ENCODE results near the gene CENPT.

The CENPT gene, protein sequence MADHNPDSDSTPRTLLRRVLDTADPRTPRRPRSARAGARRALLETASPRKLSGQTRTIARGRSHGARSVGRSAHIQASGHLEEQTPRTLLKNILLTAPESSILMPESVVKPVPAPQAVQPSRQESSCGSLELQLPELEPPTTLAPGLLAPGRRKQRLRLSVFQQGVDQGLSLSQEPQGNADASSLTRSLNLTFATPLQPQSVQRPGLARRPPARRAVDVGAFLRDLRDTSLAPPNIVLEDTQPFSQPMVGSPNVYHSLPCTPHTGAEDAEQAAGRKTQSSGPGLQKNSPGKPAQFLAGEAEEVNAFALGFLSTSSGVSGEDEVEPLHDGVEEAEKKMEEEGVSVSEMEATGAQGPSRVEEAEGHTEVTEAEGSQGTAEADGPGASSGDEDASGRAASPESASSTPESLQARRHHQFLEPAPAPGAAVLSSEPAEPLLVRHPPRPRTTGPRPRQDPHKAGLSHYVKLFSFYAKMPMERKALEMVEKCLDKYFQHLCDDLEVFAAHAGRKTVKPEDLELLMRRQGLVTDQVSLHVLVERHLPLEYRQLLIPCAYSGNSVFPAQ

DNA sequence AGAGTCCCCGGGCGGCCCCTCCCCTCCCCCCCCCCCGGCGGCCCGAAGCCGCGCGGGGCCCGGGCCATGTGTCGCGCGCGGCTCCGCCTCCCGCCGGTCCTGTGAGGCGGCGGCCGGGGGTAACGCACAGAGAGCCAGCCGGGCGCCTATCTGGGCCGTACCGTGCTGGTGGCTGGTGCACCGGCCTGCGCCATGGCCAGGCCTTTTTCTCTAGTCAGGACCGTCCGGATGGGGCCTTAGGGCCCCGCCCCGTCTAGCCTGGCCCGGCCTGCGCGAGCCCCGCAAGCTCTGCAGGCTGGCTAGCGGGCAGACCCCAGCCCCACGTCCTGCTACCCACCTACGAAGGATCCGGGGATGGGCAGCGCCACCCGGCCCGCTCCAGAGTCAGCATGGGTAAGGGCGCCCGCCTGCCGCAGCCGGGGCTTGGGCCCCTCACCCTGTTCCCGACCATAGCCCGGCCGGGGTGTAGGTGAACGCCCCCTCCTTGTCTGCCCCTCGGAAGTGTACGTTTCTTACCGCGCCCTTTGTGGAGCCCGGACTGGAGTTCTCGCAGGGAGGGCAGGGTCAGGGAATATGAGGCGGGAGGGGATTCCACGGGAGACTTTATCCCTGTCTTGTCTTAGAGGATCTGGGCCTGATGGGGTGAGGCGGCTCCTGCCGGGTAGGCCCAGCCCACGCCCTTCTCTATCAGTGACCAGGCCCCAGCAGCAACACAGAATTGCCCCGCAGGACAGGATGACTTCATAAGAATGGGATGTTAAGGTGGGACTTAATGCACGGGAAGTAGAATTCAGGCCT is at the start of gene CENPT:
Gene CENPT, minus strand, starts transcription at position 630 of the 798 bp plus-strand sequence. CDS start 13,834 bp downstream, outside the sequence.
- peaks cover 5% of the 10 kb centered on the region; the same call in 1 of the 2 replicates for H3K4me1 ChIP-seq (ENCODE audit: control insufficient read depth, insufficient read depth, low read length)
- no peaks in the 10 kb centered on the region for H3K36me3 ChIP-seq (ENCODE audit: control insufficient read depth, insufficient read depth, low read length)
- no peaks in the 10 kb centered on the region for H3K9me3 ChIP-seq (ENCODE audit: control insufficient read depth, insufficient read depth, low read length)
- H3K27me3 ChIP-seq (ENCODE audit: control insufficient read depth, insufficient read depth, low read length), result no peaks in the 10 kb centered on the region
- H3K4me3 ChIP-seq (ENCODE audit: low read length), result peak within 1 kb of the TSS; percentile 84
- no peak for DNase-seq (ENCODE audit: low read depth, low spot score)
- no CpG with 5 or more reads among the region's 62 CpGs for WGBS (ENCODE audit: insufficient coverage, insufficient read length)
- no peak within 1 kb of the TSS for H3K27ac ChIP-seq (ENCODE audit: low read length)

- no peak for DNase-seq (ENCODE audit: low read depth, low spot score)
- WGBS (ENCODE audit: insufficient coverage, insufficient read length), result no CpG with 5 or more reads among the region's 3 CpGs
These were observed 49.7 kb upstream of the CENPT start for GRCh38 chr16:67897231-67897630.

GRCh38 chr16:67893743-67894399 is 46.4 kb upstream of the CENPT start:
- WGBS (ENCODE audit: insufficient coverage, insufficient read length), result no CpG with 5 or more reads among the region's 14 CpGs
- Histone ChIP-seq H3K4me1 (ENCODE audit: control insufficient read depth, insufficient read depth, low read length) (no peaks in the 10 kb centered on the region), H3K4me3 (ENCODE audit: low read length) (peak overlapping the region; percentile 94), H3K27me3 (ENCODE audit: control insufficient read depth, insufficient read depth, low read length) (no peaks in the 10 kb centered on the region), H3K9me3 (ENCODE audit: control insufficient read depth, insufficient read depth, low read length) (no peaks in the 10 kb centered on the region), H3K27ac (ENCODE audit: low read length) (no peak overlapping the region), H3K36me3 (ENCODE audit: control insufficient read depth, insufficient read depth, low read length) (no peaks in the 10 kb centered on the region)
- no peak for DNase-seq (ENCODE audit: low read depth, low spot score)

More at GRCh38 chr16:67897231-67897630, 49.7 kb upstream of the CENPT start:
- no peaks in the 10 kb centered on the region for H3K27me3 ChIP-seq (ENCODE audit: control insufficient read depth, insufficient read depth, low read length)
- no peak overlapping the region for H3K27ac ChIP-seq (ENCODE audit: low read length)
- no peak overlapping the region for H3K4me3 ChIP-seq (ENCODE audit: low read length)
- H3K36me3 ChIP-seq (ENCODE audit: control insufficient read depth, insufficient read depth, low read length), result no peaks in the 10 kb centered on the region
- H3K9me3 ChIP-seq (ENCODE audit: control insufficient read depth, insufficient read depth, low read length), result no peaks in the 10 kb centered on the region
- no peaks in the 10 kb centered on the region for H3K4me1 ChIP-seq (ENCODE audit: control insufficient read depth, insufficient read depth, low read length)

GRCh38 chr16:67892899-67893742 is 45.6 kb upstream of the CENPT start, which contains the start of gene PSKH1:
PSKH1 (plus strand) TSS chr16:67893254; CDS start chr16:67908750, 15,496 bp downstream.
- Histone ChIP-seq H3K27me3 (ENCODE audit: control insufficient read depth, insufficient read depth, low read length) (no peaks in the 10 kb centered on the region), H3K36me3 (ENCODE audit: control insufficient read depth, insufficient read depth, low read length) (no peaks in the 10 kb centered on the region), H3K27ac (ENCODE audit: low read length) (no peak within 1 kb of the TSS), H3K4me3 (ENCODE audit: low read length) (peak within 1 kb of the TSS; percentile 94), H3K9me3 (ENCODE audit: control insufficient read depth, insufficient read depth, low read length) (no peaks in the 10 kb centered on the region), H3K4me1 (ENCODE audit: control insufficient read depth, insufficient read depth, low read length) (no peaks in the 10 kb centered on the region)
- peak; percentile 88 for DNase-seq (ENCODE audit: low read depth, low spot score)
- WGBS (ENCODE audit: insufficient coverage, insufficient read length), result no CpG with 5 or more reads among the region's 90 CpGs

- Histone ChIP-seq H3K36me3 (ENCODE audit: control insufficient read depth, insufficient read depth, low read length) (no peaks in the 10 kb centered on the region), H3K4me3 (ENCODE audit: low read length) (peak overlapping the region; percentile 22; the same call in 1 of the 2 replicates), H3K27ac (ENCODE audit: low read length) (no peak overlapping the region), H3K4me1 (ENCODE audit: control insufficient read depth, insufficient read depth, low read length) (no peaks in the 10 kb centered on the region), H3K9me3 (ENCODE audit: control insufficient read depth, insufficient read depth, low read length) (no peaks in the 10 kb centered on the region), H3K27me3 (ENCODE audit: control insufficient read depth, insufficient read depth, low read length) (no peaks in the 10 kb centered on the region)
- DNase-seq (ENCODE audit: low read depth, low spot score), result no peak
- WGBS (ENCODE audit: insufficient coverage, insufficient read length), result no CpG with 5 or more reads among the region's 5 CpGs
These were observed 44.9 kb upstream of the CENPT start for GRCh38 chr16:67892375-67892774.

GRCh38 chr16:67888331-67888730 is 40.8 kb upstream of the CENPT start:
- no peaks in the 10 kb centered on the region for H3K9me3 ChIP-seq (ENCODE audit: control insufficient read depth, insufficient read depth, low read length)
- no CpG with 5 or more reads among the region's 3 CpGs for WGBS (ENCODE audit: insufficient coverage, insufficient read length)
- no peak overlapping the region for H3K4me3 ChIP-seq (ENCODE audit: low read length)
- no peaks in the 10 kb centered on the region for H3K36me3 ChIP-seq (ENCODE audit: control insufficient read depth, insufficient read depth, low read length)
- H3K4me1 ChIP-seq (ENCODE audit: control insufficient read depth, insufficient read depth, low read length), result peaks cover 5% of the 10 kb centered on the region
- no peak for DNase-seq (ENCODE audit: low read depth, low spot score)
- H3K27ac ChIP-seq (ENCODE audit: low read length), result no peak overlapping the region
- H3K27me3 ChIP-seq (ENCODE audit: control insufficient read depth, insufficient read depth, low read length), result no peaks in the 10 kb centered on the region

DNA sequence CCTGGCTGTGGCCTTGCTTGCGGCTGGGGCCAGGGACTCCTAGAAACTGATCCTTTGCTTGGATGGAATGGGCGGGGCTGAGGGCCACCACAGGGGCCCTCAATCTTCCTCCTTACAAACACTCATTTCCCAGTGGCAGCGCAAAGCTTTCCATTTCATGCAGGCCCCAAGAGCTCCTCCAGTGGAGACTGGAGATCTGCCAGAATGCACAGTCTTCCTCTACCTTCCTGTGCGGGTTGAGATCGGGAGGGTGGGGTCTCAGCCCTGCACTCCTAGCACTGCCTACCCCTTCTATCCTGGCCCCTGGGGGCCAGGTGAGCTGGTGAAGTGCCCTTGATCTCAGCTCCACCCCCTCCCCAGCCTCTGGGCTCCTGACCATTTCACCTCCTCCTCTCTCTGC is 38.9 kb upstream of the CENPT start:
- no CpG with 5 or more reads among the region's 5 CpGs for WGBS (ENCODE audit: insufficient coverage, insufficient read length)
- Histone ChIP-seq H3K36me3 (ENCODE audit: control insufficient read depth, insufficient read depth, low read length) (peaks cover 13% of the 10 kb centered on the region), H3K27ac (ENCODE audit: low read length) (no peak overlapping the region), H3K4me1 (ENCODE audit: control insufficient read depth, insufficient read depth, low read length) (peaks cover 5% of the 10 kb centered on the region), H3K27me3 (ENCODE audit: control insufficient read depth, insufficient read depth, low read length) (no peaks in the 10 kb centered on the region), H3K9me3 (ENCODE audit: control insufficient read depth, insufficient read depth, low read length) (no peaks in the 10 kb centered on the region), H3K4me3 (ENCODE audit: low read length) (no peak overlapping the region)
- DNase-seq (ENCODE audit: low read depth, low spot score), result no peak

DNA sequence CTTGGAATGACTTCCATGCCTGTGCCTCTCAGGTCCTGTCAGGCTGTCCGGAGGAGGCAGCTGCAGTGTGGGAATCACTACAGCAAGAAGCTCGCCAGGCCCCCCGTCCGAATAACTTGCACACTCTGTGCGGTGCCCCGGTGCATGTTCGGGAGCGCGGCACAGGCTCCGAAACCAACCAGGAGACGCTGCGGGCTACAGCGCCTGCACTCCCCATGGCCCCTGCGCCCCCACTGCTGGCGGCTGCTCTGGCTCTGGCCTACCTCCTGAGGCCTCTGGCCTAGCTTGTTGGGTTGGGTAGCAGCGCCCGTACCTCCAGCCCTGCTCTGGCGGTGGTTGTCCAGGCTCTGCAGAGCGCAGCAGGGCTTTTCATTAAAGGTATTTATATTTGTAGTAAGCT is 38.5 kb upstream of the CENPT start:
- no peaks in the 10 kb centered on the region for H3K9me3 ChIP-seq (ENCODE audit: control insufficient read depth, insufficient read depth, low read length)
- H3K36me3 ChIP-seq (ENCODE audit: control insufficient read depth, insufficient read depth, low read length), result peaks cover 17% of the 10 kb centered on the region
- no peak overlapping the region for H3K27ac ChIP-seq (ENCODE audit: low read length)
- no peaks in the 10 kb centered on the region for H3K27me3 ChIP-seq (ENCODE audit: control insufficient read depth, insufficient read depth, low read length)
- DNase-seq (ENCODE audit: low read depth, low spot score), result no peak
- H3K4me3 ChIP-seq (ENCODE audit: low read length), result no peak overlapping the region
- peaks cover 5% of the 10 kb centered on the region for H3K4me1 ChIP-seq (ENCODE audit: control insufficient read depth, insufficient read depth, low read length)
- no CpG with 5 or more reads among the region's 19 CpGs for WGBS (ENCODE audit: insufficient coverage, insufficient read length)

DNA sequence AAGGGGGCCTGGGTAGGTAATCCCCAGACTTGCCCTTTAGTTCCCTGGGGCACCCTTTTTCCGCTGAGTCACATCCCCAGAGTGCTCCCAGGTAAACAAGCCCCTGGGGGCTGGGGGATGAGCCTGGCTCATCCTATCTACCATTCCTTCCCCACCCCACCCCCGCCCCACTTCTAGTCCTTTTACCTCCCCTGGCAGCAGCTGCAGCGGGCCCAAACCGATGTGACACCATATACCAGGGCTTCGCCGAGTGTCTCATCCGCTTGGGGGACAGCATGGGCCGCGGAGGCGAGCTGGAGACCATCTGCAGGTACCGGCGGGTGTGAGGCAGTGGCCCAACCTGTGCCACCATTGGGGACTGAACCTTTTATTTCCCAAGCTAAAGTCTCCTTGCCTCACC is 38.1 kb upstream of the CENPT start:
- Histone ChIP-seq H3K4me1 (ENCODE audit: control insufficient read depth, insufficient read depth, low read length) (peaks cover 5% of the 10 kb centered on the region), H3K27ac (ENCODE audit: low read length) (no peak overlapping the region), H3K36me3 (ENCODE audit: control insufficient read depth, insufficient read depth, low read length) (peaks cover 22% of the 10 kb centered on the region), H3K9me3 (ENCODE audit: control insufficient read depth, insufficient read depth, low read length) (no peaks in the 10 kb centered on the region), H3K27me3 (ENCODE audit: control insufficient read depth, insufficient read depth, low read length) (no peaks in the 10 kb centered on the region), H3K4me3 (ENCODE audit: low read length) (no peak overlapping the region)
- no peak for DNase-seq (ENCODE audit: low read depth, low spot score)
- no CpG with 5 or more reads among the region's 12 CpGs for WGBS (ENCODE audit: insufficient coverage, insufficient read length)
